T-helper 17 cell (primary cell): Measurements from ENCODE around the gene PIP5KL1. TPM values are rescaled to one million over a fixed set of nuclear protein-coding genes. Genes with fewer than 3 reads are reported as not detected.

Experiments
- ATAC-seq: fragments of 150-1000 bp; cut with Tn5 transposase; 2 replicates; pipeline ENCODE4 v1.10.0; 2021; ENCODE audit warnings: mild to moderate bottlenecking, moderate library complexity
- DNase-seq, 3 donors: peaks; one replicate each; pipeline versions ENCODE4 v3.0.0 to v3.0.0-alpha.2; 2020 to 2021
- H3K9me3 ChIP-seq: one replicate; pipeline ENCODE4 v1.7.0; 2013; ENCODE audit warnings: low read length, mild to moderate bottlenecking; ENCODE audit not compliant: control insufficient read depth, poor library complexity, severe bottlenecking
- H3K27ac Mint-ChIP-seq: one replicate; pipeline ENCODE4 v1.8.0; 2022; ENCODE audit warnings: mild to moderate bottlenecking, moderate library complexity, mixed read lengths
- H3K27me3 Mint-ChIP-seq: one replicate; pipeline ENCODE4 v1.8.0; 2022; ENCODE audit warnings: mixed read lengths
- H3K36me3 Mint-ChIP-seq: one replicate; pipeline ENCODE4 v1.8.0; 2022; ENCODE audit warnings: low read depth, mixed read lengths
- H3K4me1 Mint-ChIP-seq: one replicate; pipeline ENCODE4 v1.8.0; 2022; ENCODE audit warnings: mild to moderate bottlenecking, mixed read lengths
- H3K4me3 Mint-ChIP-seq: one replicate; pipeline ENCODE4 v1.8.0; 2022; ENCODE audit warnings: mild to moderate bottlenecking, moderate library complexity, mixed read lengths
- total RNA-seq, 4 donors: library from RNA in 2 of 4; stranded (reverse) in 2 of 4; gene quantifications; one replicate each; pipeline ENCODE4 v1.2.3 and lab custom pipeline; 2022 to 2026

PIP5KL1 gene
- total RNA-seq, 2 donors from 2014 or later, result 2.1 to 2.3 TPM

GRCh38 chr9:127962278-127962677 is 31.7 kb upstream of the PIP5KL1 start:
- H3K9me3 ChIP-seq, result no peaks in the 10 kb centered on the region
- DNase-seq, result no peak
- Mint-ChIP-seq H3K27me3 (no peaks in the 10 kb centered on the region), H3K36me3 (peaks cover 9% of the 10 kb centered on the region), H3K27ac (peak overlapping the region; percentile 99), H3K4me3 (peak overlapping the region; percentile 67), H3K4me1 (peaks cover 73% of the 10 kb centered on the region)
- no peak for ATAC-seq

DNA sequence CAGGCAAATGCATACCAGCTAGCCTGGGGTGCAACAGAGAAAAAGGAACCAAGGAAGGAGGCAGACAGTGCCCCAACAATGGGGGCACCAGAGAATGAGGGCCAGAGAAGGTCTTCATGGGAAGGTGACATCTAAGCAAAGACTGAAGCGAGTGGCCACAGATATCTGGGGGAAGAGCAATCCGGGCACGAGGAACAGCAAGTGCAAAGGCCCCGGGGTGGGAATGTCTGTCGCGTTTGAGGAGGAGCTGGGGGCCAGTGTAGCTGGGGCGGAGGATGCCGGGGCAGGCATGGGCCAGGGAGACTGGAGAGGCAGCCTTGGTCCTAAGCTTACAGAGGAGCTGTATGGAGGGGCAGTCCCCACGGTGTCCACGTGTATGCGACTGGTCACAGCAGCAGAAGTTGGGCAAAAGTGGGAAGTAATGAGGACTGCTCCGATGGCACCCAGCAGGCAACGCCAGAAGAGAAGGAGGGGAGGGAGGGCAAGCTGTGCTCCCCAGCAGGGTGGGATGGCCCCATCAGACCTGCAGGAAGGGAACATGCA is 31.1 kb upstream of the PIP5KL1 start:
- no peak for DNase-seq
- Mint-ChIP-seq H3K36me3 (peaks cover 9% of the 10 kb centered on the region), H3K27ac (peak overlapping the region; percentile 99), H3K4me1 (peaks cover 72% of the 10 kb centered on the region), H3K27me3 (no peaks in the 10 kb centered on the region), H3K4me3 (peak overlapping the region; percentile 52)
- no peaks in the 10 kb centered on the region for H3K9me3 ChIP-seq
- no peak for ATAC-seq

DNA sequence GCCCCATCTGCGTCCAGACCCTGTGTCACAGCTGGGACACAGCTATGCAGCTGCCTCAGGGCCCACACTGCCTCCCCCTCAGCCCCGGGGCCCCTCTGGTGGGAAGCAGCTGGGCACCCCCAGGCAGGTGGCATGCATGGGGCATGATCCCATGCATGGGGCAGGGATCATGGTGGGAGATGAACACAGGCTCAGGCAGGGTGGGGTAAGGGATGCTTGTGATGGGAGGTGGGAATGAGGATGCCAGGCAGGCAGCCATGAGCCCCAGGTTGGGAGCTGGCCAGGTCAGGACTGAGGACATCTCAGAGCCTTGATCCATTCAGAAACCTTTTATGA is 30.5 kb upstream of the PIP5KL1 start:
- DNase-seq (no peak), ATAC-seq (no peak)
- Mint-ChIP-seq H3K27ac (peak overlapping the region; percentile 99), H3K36me3 (peaks cover 9% of the 10 kb centered on the region), H3K4me1 (peaks cover 72% of the 10 kb centered on the region), H3K27me3 (no peaks in the 10 kb centered on the region), H3K4me3 (peak overlapping the region; percentile 52)
- no peaks in the 10 kb centered on the region for H3K9me3 ChIP-seq

- Mint-ChIP-seq H3K36me3 (peaks cover 9% of the 10 kb centered on the region), H3K27me3 (no peaks in the 10 kb centered on the region), H3K4me3 (peak overlapping the region; percentile 88), H3K4me1 (peaks cover 73% of the 10 kb centered on the region), H3K27ac (peak overlapping the region; percentile 99)
- DNase-seq, result no peak
- no peak for ATAC-seq
- H3K9me3 ChIP-seq, result no peaks in the 10 kb centered on the region
These were observed 30.0 kb upstream of the PIP5KL1 start for GRCh38 chr9:127960410-127961154.

DNA sequence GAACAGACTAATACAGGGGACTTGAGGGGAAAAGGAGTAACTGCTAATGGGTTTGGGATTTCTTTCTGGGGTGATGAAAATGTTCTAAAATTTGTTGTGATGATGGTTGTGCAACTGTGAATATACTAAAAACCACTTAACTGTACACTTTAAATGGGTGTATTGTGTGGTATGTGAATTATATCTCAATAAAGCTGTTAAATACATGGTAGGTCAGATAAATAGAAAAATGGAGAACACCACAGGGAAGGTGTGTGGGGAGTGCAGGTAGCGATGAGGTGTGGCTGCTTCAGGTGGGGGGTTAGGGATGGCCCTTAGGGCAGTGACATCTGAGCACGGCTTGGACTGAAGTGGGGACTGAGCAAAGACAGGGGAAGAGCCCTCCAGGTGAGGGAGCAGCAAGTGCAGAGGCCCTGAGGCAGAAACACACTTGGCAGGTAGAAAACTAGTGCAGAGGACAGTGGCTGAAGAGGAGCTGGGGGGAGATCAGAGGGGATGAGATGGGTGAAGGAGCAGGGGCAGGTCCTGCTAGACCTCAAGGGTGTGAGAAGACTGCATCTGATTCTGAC is 29.3 kb upstream of the PIP5KL1 start:
- H3K9me3 ChIP-seq, result no peaks in the 10 kb centered on the region
- Mint-ChIP-seq H3K4me1 (peaks cover 71% of the 10 kb centered on the region), H3K27ac (peak overlapping the region; percentile 99), H3K27me3 (no peaks in the 10 kb centered on the region), H3K36me3 (peaks cover 9% of the 10 kb centered on the region), H3K4me3 (peak overlapping the region; percentile 88)
- DNase-seq (no peak), ATAC-seq (no peak)

GRCh38 chr9:127959398-127959797 is 28.8 kb upstream of the PIP5KL1 start:
- ATAC-seq, result no peak
- Mint-ChIP-seq H3K27me3 (no peaks in the 10 kb centered on the region), H3K4me3 (peak overlapping the region; percentile 88), H3K36me3 (peaks cover 9% of the 10 kb centered on the region), H3K27ac (peak overlapping the region; percentile 99), H3K4me1 (peaks cover 69% of the 10 kb centered on the region)
- H3K9me3 ChIP-seq, result no peaks in the 10 kb centered on the region
- DNase-seq, result no peak

DNA sequence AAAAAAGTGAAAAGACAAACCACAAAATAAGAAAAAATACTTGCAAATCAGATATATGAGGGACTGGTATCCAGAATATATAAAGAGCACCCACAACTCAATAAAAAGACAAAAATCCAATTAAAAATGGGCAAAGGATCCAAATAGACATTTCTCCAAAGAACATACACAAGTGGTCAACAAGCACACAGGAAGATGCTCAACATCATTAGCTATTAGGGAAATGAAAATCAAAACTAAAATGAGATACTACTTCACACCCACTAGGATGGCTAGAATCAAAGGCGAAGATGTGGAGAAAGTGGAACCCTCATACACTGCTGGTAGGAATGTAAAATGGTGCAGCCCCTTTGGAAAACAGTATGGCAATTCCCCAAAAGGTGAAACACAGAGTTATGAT is 28.2 kb upstream of the PIP5KL1 start:
- Mint-ChIP-seq H3K4me3 (peak overlapping the region; percentile 9), H3K36me3 (peaks cover 9% of the 10 kb centered on the region), H3K27me3 (no peaks in the 10 kb centered on the region), H3K4me1 (peaks cover 67% of the 10 kb centered on the region), H3K27ac (peak overlapping the region; percentile 99)
- ATAC-seq, result no peak
- DNase-seq, result no peak
- H3K9me3 ChIP-seq, result no peaks in the 10 kb centered on the region

DNA sequence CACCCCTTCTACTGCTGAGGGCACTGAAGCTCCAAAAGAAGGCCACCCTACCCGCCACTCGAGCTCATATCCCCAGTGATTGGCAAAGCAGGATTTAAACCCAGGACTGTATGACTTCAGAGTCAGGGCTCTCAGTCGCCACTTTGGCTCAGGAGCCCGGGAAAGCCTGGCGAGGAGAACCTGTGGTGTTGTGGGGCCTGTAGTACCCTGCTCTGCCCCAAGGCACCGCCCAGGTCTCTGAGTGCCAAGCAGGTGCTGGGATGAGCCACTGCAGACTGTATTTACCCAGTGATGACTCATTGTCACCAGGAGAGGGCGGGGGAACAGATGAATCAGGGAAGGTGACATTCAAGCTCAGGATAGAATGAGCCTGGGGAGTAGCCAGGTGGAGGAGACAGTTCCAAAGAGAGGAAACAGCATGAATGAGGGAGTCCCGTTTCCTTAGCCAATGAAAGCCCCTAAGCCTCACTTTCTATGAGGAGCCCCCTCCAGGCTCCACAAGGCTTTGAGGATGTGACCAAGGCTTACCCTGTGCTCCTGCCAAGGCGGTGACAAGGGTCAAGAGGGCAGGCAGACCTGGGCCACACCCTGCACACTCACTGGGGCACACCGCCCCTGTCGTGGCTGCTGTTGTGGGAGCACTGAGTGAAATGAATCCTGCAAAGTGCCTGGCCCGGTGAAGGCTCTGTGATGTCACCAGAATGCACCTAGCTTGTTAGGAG is 24.9 kb upstream of the PIP5KL1 start:
- ATAC-seq (peak; percentile 95), DNase-seq (peak; percentile 47 to 71 (median 59))
- Mint-ChIP-seq H3K36me3 (peaks cover 9% of the 10 kb centered on the region), H3K4me1 (peaks cover 55% of the 10 kb centered on the region), H3K27me3 (no peaks in the 10 kb centered on the region), H3K27ac (peak overlapping the region; percentile 93), H3K4me3 (peak overlapping the region; percentile 89)
- H3K9me3 ChIP-seq, result no peaks in the 10 kb centered on the region

DNA sequence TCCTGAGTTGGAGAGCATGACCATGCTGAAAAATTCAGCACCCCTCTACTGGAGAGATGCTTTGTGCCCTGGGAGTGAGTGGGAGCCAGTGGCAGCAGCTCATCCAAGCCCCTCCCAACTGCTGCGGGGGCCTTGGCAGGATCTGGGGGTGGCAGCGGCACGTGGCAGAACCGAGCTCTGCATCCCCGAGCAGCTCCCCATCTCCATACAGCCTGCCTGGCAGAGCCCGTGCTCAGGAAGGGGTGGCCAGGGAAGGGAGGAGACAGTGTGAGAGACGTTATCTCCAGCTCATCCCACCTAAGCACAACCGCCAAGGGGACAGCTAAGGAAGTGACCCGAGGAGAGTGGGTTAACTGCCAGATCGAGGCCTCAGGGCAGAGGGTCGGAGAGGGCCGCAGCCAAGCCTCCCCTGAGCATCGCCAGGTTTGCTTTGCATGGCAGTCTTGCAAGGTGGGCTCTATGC is 24.3 kb upstream of the PIP5KL1 start:
- Mint-ChIP-seq H3K27ac (peak overlapping the region; percentile 93), H3K4me1 (peaks cover 54% of the 10 kb centered on the region), H3K4me3 (peak overlapping the region; percentile 89), H3K27me3 (no peaks in the 10 kb centered on the region), H3K36me3 (peaks cover 7% of the 10 kb centered on the region)
- DNase-seq, result no peak
- ATAC-seq, result peak; percentile 0
- no peaks in the 10 kb centered on the region for H3K9me3 ChIP-seq

DNA sequence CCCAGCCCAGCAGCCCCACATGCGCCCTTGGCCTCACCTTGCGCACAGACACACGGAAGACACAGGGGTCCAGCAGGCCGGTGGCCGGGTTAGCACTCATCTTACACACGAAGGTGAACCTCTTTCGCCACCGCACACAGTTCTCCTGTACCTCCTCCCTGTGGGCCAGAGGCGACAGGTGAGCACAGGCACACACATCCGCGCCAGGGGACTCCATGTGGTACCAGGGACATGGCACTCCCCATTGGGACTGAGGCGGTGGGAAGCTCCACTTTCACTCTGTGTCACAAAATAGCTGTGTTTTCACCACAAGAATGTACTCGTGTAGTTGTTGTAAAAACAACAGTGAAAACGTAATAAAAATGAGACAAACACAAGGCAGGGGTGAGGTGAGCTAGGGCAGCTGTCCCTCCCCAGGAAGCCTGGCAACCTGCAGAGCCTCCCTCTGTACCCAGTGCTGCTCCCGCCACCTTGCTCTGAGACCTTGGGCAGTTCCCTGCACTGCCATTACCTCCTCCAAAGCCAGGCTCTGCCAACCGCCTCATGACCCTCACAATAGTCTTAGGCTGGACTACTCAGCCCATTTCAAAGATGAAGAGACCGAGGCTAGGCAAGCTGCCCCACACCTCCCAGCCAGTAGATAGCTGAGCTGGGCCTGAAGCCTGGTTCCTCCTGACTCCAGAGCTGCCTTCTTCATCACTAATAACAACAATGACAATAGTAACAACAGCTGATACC is 23.4 kb upstream of the PIP5KL1 start:
- peak overlapping the region; percentile 93 for H3K27ac Mint-ChIP-seq
- H3K4me1 Mint-ChIP-seq, result peaks cover 45% of the 10 kb centered on the region
- H3K27me3 Mint-ChIP-seq, result no peaks in the 10 kb centered on the region
- H3K9me3 ChIP-seq, result no peaks in the 10 kb centered on the region
- H3K36me3 Mint-ChIP-seq, result peaks cover 2% of the 10 kb centered on the region
- DNase-seq (no peak), ATAC-seq (no peak)
- H3K4me3 Mint-ChIP-seq, result peak overlapping the region; percentile 57

- Mint-ChIP-seq H3K27me3 (no peaks in the 10 kb centered on the region), H3K4me3 (no peak overlapping the region)
These were observed 22.6 kb upstream of the PIP5KL1 start for GRCh38 chr9:127953154-127953553.

GRCh38 chr9:127950513-127951289 is 20.1 kb upstream of the PIP5KL1 start:
- Mint-ChIP-seq H3K4me3 (no peak overlapping the region), H3K27me3 (no peaks in the 10 kb centered on the region), H3K27ac (peak overlapping the region; percentile 93), H3K4me1 (peaks cover 33% of the 10 kb centered on the region), H3K36me3 (peaks cover 6% of the 10 kb centered on the region)
- ATAC-seq (no peak), DNase-seq (no peak)
- no peaks in the 10 kb centered on the region for H3K9me3 ChIP-seq

More at GRCh38 chr9:127953154-127953553, 22.6 kb upstream of the PIP5KL1 start:
- no peak for DNase-seq
- Mint-ChIP-seq H3K4me1 (peaks cover 43% of the 10 kb centered on the region), H3K27ac (peak overlapping the region; percentile 93), H3K36me3 (peaks cover 6% of the 10 kb centered on the region)
- H3K9me3 ChIP-seq, result no peaks in the 10 kb centered on the region
- no peak for ATAC-seq
